ENCODE results near the gene CIAO3.

The CIAO3 gene

DNA sequence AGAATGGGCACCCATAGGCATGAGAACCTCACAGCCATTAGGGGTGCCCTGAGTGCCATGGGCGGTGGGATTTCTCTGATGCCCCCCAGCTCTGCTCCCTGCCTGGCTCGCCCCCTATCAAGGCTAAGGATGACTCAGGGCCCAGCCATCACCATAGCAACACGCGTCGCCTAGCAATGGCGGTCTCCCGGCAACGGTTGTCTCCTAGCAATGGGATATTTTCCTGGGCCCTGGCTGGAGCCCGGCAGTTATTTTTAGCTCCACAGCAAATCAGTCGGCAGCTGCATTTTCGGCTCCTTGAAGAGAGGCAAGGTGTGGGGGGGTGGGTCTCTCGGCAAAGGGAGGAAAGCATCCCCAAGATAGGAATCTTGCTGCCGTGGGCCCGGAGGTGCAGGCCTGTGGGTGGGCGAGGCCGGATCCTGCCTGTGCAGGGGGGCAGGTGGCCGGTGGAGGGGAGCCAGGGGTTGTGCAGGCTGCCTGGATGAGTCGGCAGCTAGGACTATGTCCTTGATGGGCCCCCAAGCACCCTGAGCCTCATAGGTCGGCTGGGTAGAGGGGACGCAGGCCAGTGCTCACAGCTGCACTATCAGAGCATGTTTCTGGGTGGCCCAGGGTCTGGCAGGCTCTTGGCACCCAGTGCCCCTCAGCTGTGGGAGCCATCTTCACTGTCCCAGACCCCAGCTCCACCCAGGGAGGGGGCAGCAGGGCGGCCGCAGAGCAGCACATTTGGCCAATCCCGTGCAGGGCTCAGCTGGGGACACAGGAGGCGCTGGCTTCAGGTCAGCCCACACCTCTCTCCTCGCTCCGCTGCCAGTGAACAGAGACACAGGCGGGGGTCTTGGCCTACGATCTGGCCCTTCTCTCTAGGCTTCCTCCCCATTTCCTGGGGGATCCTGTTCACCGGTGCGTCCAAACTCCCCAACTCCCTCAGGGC lies 31.0 kb downstream of the CIAO3 start:
- no peak overlapping the region for H3K27ac Mint-ChIP-seq
- no peaks in the 10 kb centered on the region for H3K9me3 Mint-ChIP-seq
- peaks cover 57% of the 10 kb centered on the region for H3K27me3 Mint-ChIP-seq (ENCODE audit: low read depth)
- peaks cover 4% of the 10 kb centered on the region for H3K4me1 Mint-ChIP-seq
- no peaks in the 10 kb centered on the region for H3K36me3 Mint-ChIP-seq (ENCODE audit: low read depth)
- H3K4me3 Mint-ChIP-seq, result peak overlapping the region in 2 of 3 experiments; percentile 31 to 53
- TF ChIP-seq, protein P1, sequence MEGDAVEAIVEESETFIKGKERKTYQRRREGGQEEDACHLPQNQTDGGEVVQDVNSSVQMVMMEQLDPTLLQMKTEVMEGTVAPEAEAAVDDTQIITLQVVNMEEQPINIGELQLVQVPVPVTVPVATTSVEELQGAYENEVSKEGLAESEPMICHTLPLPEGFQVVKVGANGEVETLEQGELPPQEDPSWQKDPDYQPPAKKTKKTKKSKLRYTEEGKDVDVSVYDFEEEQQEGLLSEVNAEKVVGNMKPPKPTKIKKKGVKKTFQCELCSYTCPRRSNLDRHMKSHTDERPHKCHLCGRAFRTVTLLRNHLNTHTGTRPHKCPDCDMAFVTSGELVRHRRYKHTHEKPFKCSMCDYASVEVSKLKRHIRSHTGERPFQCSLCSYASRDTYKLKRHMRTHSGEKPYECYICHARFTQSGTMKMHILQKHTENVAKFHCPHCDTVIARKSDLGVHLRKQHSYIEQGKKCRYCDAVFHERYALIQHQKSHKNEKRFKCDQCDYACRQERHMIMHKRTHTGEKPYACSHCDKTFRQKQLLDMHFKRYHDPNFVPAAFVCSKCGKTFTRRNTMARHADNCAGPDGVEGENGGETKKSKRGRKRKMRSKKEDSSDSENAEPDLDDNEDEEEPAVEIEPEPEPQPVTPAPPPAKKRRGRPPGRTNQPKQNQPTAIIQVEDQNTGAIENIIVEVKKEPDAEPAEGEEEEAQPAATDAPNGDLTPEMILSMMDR (IDR thresholded peaks at IDR 0.05; ENCODE audit: unreplicated experiment in 3 of 3), result no peak

DNA sequence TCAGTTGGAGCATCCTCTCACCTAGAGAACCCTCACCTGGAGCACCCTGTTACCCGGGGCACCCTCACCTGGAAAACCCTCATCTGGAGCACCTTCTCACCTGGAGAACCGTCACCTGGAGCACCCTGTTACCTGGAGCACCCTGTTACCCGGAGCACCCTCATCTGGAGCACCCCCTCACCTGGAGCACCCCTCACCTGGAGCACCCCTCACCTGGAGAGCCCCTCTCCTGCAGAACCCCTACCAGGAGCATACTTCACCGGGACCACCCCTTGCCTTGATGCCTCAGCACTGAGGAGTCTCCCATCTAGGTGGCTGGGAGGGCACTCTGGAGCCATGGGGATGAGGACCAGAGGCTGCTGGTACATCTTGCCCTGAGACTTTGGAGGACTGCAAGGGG lies 31.8 kb downstream of the CIAO3 start:
- H3K27ac Mint-ChIP-seq, result no peak overlapping the region
- peaks cover 65% of the 10 kb centered on the region for H3K27me3 Mint-ChIP-seq (ENCODE audit: low read depth)
- TF ChIP-seq, protein P1 (IDR thresholded peaks at IDR 0.05; ENCODE audit: unreplicated experiment in 3 of 3), result no peak
- H3K4me1 Mint-ChIP-seq, result peaks cover 4% of the 10 kb centered on the region
- no peaks in the 10 kb centered on the region for H3K36me3 Mint-ChIP-seq (ENCODE audit: low read depth)
- no peak overlapping the region for H3K4me3 Mint-ChIP-seq
- H3K9me3 Mint-ChIP-seq, result no peaks in the 10 kb centered on the region

DNA sequence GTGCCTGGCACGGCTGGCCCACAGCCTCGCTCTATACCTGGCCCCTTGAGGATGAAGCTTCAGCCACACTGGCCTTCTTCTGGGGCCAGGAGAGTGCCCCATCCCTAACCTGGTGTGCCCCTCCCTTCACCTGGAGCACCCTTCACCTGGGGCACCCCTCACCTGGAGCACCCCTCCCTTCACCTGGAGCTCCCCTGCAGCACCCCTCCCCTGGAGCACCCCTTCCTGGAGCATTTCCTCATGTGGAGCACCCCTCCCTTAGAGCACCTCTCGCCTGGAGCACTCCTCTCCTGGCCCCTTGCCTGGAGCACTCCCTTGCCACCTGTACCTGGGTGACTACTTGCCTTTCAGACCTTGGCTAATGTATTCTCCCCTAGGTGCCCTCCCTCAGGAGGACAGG lies 32.8 kb downstream of the CIAO3 start:
- H3K27ac Mint-ChIP-seq, result no peak overlapping the region
- H3K9me3 Mint-ChIP-seq, result no peaks in the 10 kb centered on the region
- TF ChIP-seq, protein P1 (IDR thresholded peaks at IDR 0.05; ENCODE audit: unreplicated experiment in 3 of 3), result no peak
- H3K4me3 Mint-ChIP-seq, result peak overlapping the region in 2 of 3 experiments; percentile 17 to 42
- peaks cover 70% of the 10 kb centered on the region for H3K27me3 Mint-ChIP-seq (ENCODE audit: low read depth)
- no peaks in the 10 kb centered on the region for H3K36me3 Mint-ChIP-seq (ENCODE audit: low read depth)
- H3K4me1 Mint-ChIP-seq, result peaks cover 4% of the 10 kb centered on the region

DNA sequence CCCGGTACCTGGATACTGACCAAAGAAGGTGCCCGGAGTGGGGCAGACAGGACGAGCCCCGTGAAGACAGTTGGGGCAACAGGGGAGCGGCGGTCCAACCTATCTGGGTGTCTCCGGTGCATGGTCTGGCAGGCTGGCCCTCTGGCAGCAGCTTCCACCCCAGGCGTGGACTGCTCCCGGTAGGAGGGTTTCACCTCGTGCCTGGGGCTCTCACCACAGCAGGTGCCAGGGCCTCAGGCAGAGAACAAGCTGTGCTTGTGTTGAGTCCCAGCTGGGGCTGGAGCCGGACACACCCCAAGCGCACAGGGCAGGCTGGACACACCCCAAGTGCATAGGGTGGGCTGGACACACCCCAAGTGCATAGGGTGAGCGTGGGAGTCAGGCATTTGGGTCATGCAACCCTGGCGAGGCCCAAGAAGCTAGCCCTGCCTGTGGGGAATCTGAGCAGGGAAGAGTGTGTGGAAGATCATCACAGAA lies 33.7 kb downstream of the CIAO3 start:
- TF ChIP-seq, protein P1 (IDR thresholded peaks at IDR 0.05; ENCODE audit: unreplicated experiment in 3 of 3), result no peak
- peak overlapping the region in 1 of 3 experiments; percentile 35 for H3K4me3 Mint-ChIP-seq
- no peaks in the 10 kb centered on the region for H3K9me3 Mint-ChIP-seq
- no peak overlapping the region for H3K27ac Mint-ChIP-seq
- peaks cover 74% of the 10 kb centered on the region for H3K27me3 Mint-ChIP-seq (ENCODE audit: low read depth)
- H3K4me1 Mint-ChIP-seq, result no peaks in the 10 kb centered on the region
- no peaks in the 10 kb centered on the region for H3K36me3 Mint-ChIP-seq (ENCODE audit: low read depth)

DNA sequence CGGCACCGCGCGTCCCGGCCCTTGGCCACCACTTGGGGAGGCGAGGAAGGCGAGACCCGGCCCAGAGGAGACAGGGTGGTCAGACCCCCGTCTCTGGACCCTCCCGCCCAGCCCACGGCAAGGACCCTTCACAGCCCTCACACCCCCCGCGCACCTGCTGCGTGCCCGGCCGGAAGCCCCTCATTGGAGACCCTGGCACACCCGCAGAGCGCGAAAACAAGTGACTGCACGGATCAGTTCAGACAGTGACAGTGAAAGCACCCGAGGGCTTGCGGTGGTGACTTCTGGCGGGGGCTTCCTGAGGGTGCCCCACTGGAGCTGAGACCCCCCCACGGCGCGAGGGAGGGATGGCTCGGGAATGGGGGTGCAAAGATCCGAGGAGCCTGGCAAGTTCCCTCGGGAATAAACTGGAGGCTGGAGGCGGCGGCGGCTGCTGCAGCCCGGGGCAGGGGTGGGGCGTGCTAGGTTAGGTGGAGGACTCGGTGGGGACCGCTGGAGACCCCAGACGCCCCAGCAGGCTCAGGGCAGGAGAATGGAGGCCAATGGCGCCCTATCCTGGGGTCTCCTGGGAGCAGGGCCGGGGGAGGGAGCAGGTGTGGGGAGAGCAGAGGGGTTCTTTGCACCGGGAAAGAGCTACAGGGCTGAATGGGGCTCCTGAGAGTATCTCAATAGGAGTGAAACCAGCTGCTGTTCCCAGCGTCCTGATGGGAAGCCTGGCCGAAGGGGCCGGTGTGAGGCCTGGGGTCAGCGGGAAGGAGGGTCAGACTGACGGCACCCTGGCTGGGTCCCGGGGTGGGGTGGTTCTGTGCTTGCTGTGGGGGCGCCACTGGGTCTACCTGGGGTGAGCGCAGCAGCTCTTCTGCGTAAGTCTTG lies 34.4 kb downstream of the CIAO3 start:
- no peak overlapping the region for H3K27ac Mint-ChIP-seq
- no peaks in the 10 kb centered on the region for H3K4me1 Mint-ChIP-seq
- TF ChIP-seq, protein P1 (IDR thresholded peaks at IDR 0.05; ENCODE audit: unreplicated experiment in 3 of 3), result no peak
- no peaks in the 10 kb centered on the region for H3K9me3 Mint-ChIP-seq
- H3K36me3 Mint-ChIP-seq (ENCODE audit: low read depth), result no peaks in the 10 kb centered on the region
- H3K4me3 Mint-ChIP-seq, result peak overlapping the region in 2 of 3 experiments; percentile 35 to 40
- peaks cover 81% of the 10 kb centered on the region for H3K27me3 Mint-ChIP-seq (ENCODE audit: low read depth)

Measured in nephron (organoid).